A549 (cell line): ENCODE measurements around the gene INPP5A.

Experiments
- CTCF ChIP-seq: fragments of >200 bp; sonication (Bioruptor Twin); formaldehyde crosslinking; IDR thresholded peaks from 3 replicates; pipeline ENCODE4 v1.5.1; 2016
- EP300 ChIP-seq, 2 experiments: fragments of >200 bp; sonication (Bioruptor Twin); formaldehyde crosslinking; IDR thresholded peaks; 2 replicates in 1 of 2; 3 replicates in 1 of 2; pipeline ENCODE4 v1.6.1; 2016 to 2017
- NPAS2 ChIP-seq: fragments of 250-450 bp; sonication (Bioruptor Pico); IDR thresholded peaks from 2 replicates; pipeline ENCODE4 v1.8.0; 2022; ENCODE audit warnings: mild to moderate bottlenecking, moderate library complexity, borderline replicate concordance
- POLR2A ChIP-seq: IDR thresholded peaks from 2 replicates; pipeline ENCODE4 v1.6.1; 2012; ENCODE audit warnings: mild to moderate bottlenecking, low read length
- REST ChIP-seq: fragments of 200-600 bp; sonication (generic); IDR thresholded peaks from 2 replicates; pipeline ENCODE4 v1.6.1; 2016; ENCODE audit warnings: antibody characterized with exemption, mild to moderate bottlenecking, moderate library complexity
- SMC3 ChIP-seq: fragments of >200 bp; sonication (Bioruptor Twin); formaldehyde crosslinking; IDR thresholded peaks from 3 replicates; pipeline ENCODE4 v1.6.1; 2018; ENCODE audit warnings: inconsistent platforms

- TF ChIP-seq NPAS2 (no peak), CTCF (no peak), REST (no peak), EP300 (IDR thresholded peaks at IDR 0.05) (no peak), SMC3 (no peak), POLR2A (no peak)
Observed at GRCh38 chr10:132555648-132556575, 18.3 kb downstream of the INPP5A start.
